HepG2 (cell line): ENCODE results near the gene RNF4. TPM values are rescaled to one million over a fixed set of nuclear protein-coding genes. Genes with fewer than 3 reads are reported as not detected.

Source experiments
- AGO2 ChIP-seq: fragments of 200-400 bp; formaldehyde crosslinking; optimal IDR thresholded peaks from 2 replicates; pipeline ENCODE3; 2017; ENCODE audit warnings: mild to moderate bottlenecking, low read depth, low read length, moderate library complexity
- DRAP1 ChIP-seq: IDR thresholded peaks from 2 replicates; pipeline ENCODE4 v1.6.1; 2016; ENCODE audit warnings: missing genetic modification reagents, missing compliant biosample characterization
- E2F2 ChIP-seq: sonication (generic); formaldehyde crosslinking; IDR thresholded peaks from 2 replicates; pipeline ENCODE4 v1.4.0; 2020; ENCODE audit warnings: missing genetic modification reagents, borderline replicate concordance
- FOXJ3 ChIP-seq: sonication (generic); formaldehyde crosslinking; IDR thresholded peaks from 2 replicates; pipeline ENCODE4 v1.4.0; 2020; ENCODE audit warnings: missing genetic modification reagents, mild to moderate bottlenecking, borderline replicate concordance
- FOXO1 ChIP-seq: sonication (generic); formaldehyde crosslinking; IDR thresholded peaks from 2 replicates; pipeline ENCODE4 v1.4.0; 2020; ENCODE audit warnings: missing genetic modification reagents
- GZF1 ChIP-seq: sonication (generic); formaldehyde crosslinking; IDR thresholded peaks from 2 replicates; pipeline ENCODE4 v1.5.1; 2020; ENCODE audit warnings: mild to moderate bottlenecking, missing genetic modification reagents
- KLF11 ChIP-seq: IDR thresholded peaks from 2 replicates; pipeline ENCODE4 v1.6.1; 2016; ENCODE audit warnings: missing compliant biosample characterization
- MAFK ChIP-seq, 2 experiments: IDR thresholded peaks in 1 of 2; conservative IDR thresholded peaks in 1 of 2; 2 replicates each; pipeline ENCODE4 v1.6.1; 2011; ENCODE audit warnings: improper control_type of control experiment in 2 of 2, low read length in 2 of 2
- MLX ChIP-seq: IDR thresholded peaks from 2 replicates; pipeline ENCODE4 v1.6.1; 2016
- MYPOP ChIP-seq: sonication (generic); formaldehyde crosslinking; IDR thresholded peaks from 2 replicates; pipeline ENCODE4 v1.8.1; 2023; ENCODE audit warnings: mild to moderate bottlenecking, moderate library complexity, missing genetic modification reagents
- NFKB2 ChIP-seq: sonication (generic); formaldehyde crosslinking; IDR thresholded peaks from 2 replicates; pipeline ENCODE4 v1.4.0; 2020; ENCODE audit warnings: missing genetic modification reagents, borderline replicate concordance
- NFKBIZ ChIP-seq: IDR thresholded peaks from 2 replicates; pipeline ENCODE4 v1.6.1; 2018; ENCODE audit warnings: missing genetic modification reagents, missing compliant biosample characterization
- NR2F2 ChIP-seq: IDR thresholded peaks from 2 replicates; pipeline ENCODE4 v1.6.1; 2012; ENCODE audit warnings: low read depth, inconsistent platforms, borderline replicate concordance
- POGZ ChIP-seq: sonication (generic); formaldehyde crosslinking; IDR thresholded peaks from 2 replicates; pipeline ENCODE4 v1.4.0; 2020; ENCODE audit warnings: mild to moderate bottlenecking, missing genetic modification reagents
- POLR2AphosphoS2 ChIP-seq: IDR thresholded peaks from 2 replicates; pipeline ENCODE4 v1.6.1; 2011; ENCODE audit warnings: low read depth, low read length, improper control_type of control experiment
- PREB ChIP-seq: sonication (generic); formaldehyde crosslinking; IDR thresholded peaks from 2 replicates; pipeline ENCODE4 v1.4.0; 2020; ENCODE audit warnings: missing genetic modification reagents
- RBM39 ChIP-seq: fragments of 200-400 bp; formaldehyde crosslinking; IDR thresholded peaks from one replicate; pipeline ENCODE4 v1.6.1; 2018; ENCODE audit warnings: antibody characterized with exemption, mild to moderate bottlenecking, low read depth, low read length; ENCODE audit not compliant: poor library complexity, severe bottlenecking
- TRIM22 ChIP-seq: fragments of 450-650 bp; IDR thresholded peaks from 2 replicates; pipeline ENCODE4 v1.6.1; 2017
- ZBTB26 ChIP-seq: IDR thresholded peaks from 2 replicates; pipeline ENCODE4 v1.6.1; 2016; ENCODE audit warnings: missing compliant biosample characterization, missing genetic modification reagents, borderline replicate concordance
- ZFP1 ChIP-seq: IDR thresholded peaks from 2 replicates; pipeline ENCODE4 v1.6.1; 2016
- ZFY ChIP-seq: sonication (generic); formaldehyde crosslinking; IDR thresholded peaks from 2 replicates; pipeline ENCODE4 v1.4.0; 2020; ENCODE audit warnings: missing genetic modification reagents
- ZNF136 ChIP-seq: sonication (generic); formaldehyde crosslinking; IDR thresholded peaks from 2 replicates; pipeline ENCODE4 v1.8.1; 2022; ENCODE audit warnings: low read depth, mild to moderate bottlenecking, moderate library complexity, missing genetic modification reagents
- ZNF205 ChIP-seq: IDR thresholded peaks from 2 replicates; pipeline ENCODE4 v1.6.1; 2018; ENCODE audit warnings: missing biosample characterization, missing genetic modification reagents
- polyA plus RNA-seq, 8 experiments: library from polyadenylated mRNA; depleted of rRNA in 3 of 8; stranded (reverse) in 7 of 8; unstranded in 1 of 8; fragments of >200 nt; fragmentation: Illumina TruSeq in 4 of 8; extraction: Trizol in 4 of 8; gene quantifications; 2 replicates each; pipeline versions ENCODE4 v1.2.1 to v1.2.3, GENCODE V29; 2011 to 2016; ENCODE audit warnings: low read depth in 4 of 8, missing spikeins in 1 of 8, mixed read lengths in 1 of 8; ENCODE audit not compliant: insufficient read depth in 1 of 8
- total RNA-seq, 5 experiments: library from RNA; depleted of rRNA; stranded (reverse); fragments of >200 nt; fragmentation: Illumina TruSeq; extraction: Trizol; gene quantifications; 2 replicates each; pipeline ENCODE4 v1.2.3, GENCODE V29; 2016; ENCODE audit warnings: low read depth in 1 of 5

The RNF4 gene
- total and polyA plus RNA-seq, 2 of the 13 experiments (the other 11 are each of a cell fraction or from before 2014, with no cell fraction given): 38.1 to 45.1 TPM

- TF ChIP-seq NFKBIZ (CRISPR knock-in tag): no peak
- no peak for TF ChIP-seq POLR2AphosphoS2
- TF ChIP-seq GZF1 (CRISPR knock-in tag): no peak
- no peak for TF ChIP-seq TRIM22
- peak; percentile 61 for TF ChIP-seq RBM39
- no peak for TF ChIP-seq FOXJ3 (CRISPR knock-in tag)
- no peak; the same call in 1 of the 2 replicates for TF ChIP-seq E2F2 (CRISPR knock-in tag)
- TF ChIP-seq ZBTB26: peak; percentile 60; the same call in 1 of the 2 replicates
- TF ChIP-seq MLX (CRISPR knock-in tag): no peak
- TF ChIP-seq ZFP1 (CRISPR knock-in tag): peak; percentile 32; the same call in 1 of the 2 replicates
- no peak for TF ChIP-seq NR2F2
- no peak for TF ChIP-seq MAFK (conservative IDR thresholded peaks at IDR 0.05 in 1 of 2, IDR thresholded peaks at IDR 0.05 in 1 of 2; ENCODE audit: low read length in 2 of 2)
- no peak for TF ChIP-seq ZNF136
- TF ChIP-seq POGZ: no peak
- no peak; the same call in 1 of the 2 replicates for TF ChIP-seq NFKB2 (CRISPR knock-in tag)
- TF ChIP-seq FOXO1 (CRISPR knock-in tag): peak; percentile 12; the same call in 1 of the 2 replicates
- TF ChIP-seq KLF11 (CRISPR knock-in tag): 0 out of 2 replicates have a peak, but pooled peaks have one; percentile 31
- peak; percentile 69 for TF ChIP-seq ZFY (CRISPR knock-in tag)
- TF ChIP-seq AGO2: peak; percentile 85
- TF ChIP-seq ZNF205 (CRISPR knock-in tag): 0 out of 2 replicates have a peak, but pooled peaks have one; percentile 28
- peak; percentile 14; the same call in 1 of the 2 replicates for TF ChIP-seq DRAP1 (CRISPR knock-in tag)
- TF ChIP-seq PREB (CRISPR knock-in tag): no peak
- peak; percentile 24; the same call in 1 of the 2 replicates for TF ChIP-seq MYPOP (CRISPR knock-in tag)
Measured at GRCh38 chr4:2469192-2469984, 482 bp downstream of the RNF4 start (continued).
